ENCODE data around the gene UGT3A1. TPM values are rescaled to one million over a fixed set of nuclear protein-coding genes. Genes with fewer than 3 reads are reported as not detected.
"Not testable (repeated sequence)": the region's sequence is repeated elsewhere in the genome, so short reads cannot be mapped to it uniquely, and the experiment has no call there.

Gene UGT3A1
- total RNA-seq: under 0.01 TPM

GRCh38 chr5:35990941-35991611, at the start of gene UGT3A1:
Gene UGT3A1 (minus strand): TSS chr5:35991390. CDS start chr5:35991240, 150 bp downstream.
- Histone ChIP-seq H3K27me3 (ENCODE audit: insufficient read depth, low read length) (peaks cover 3% of the 10 kb centered on the region), H3K4me1 (ENCODE audit: insufficient read depth, low read length) (no peaks in the 10 kb centered on the region), H3K4me3 (ENCODE audit: low read length) (no peak within 1 kb of the TSS), H3K9me3 (ENCODE audit: low read depth, low read length) (no peaks in the 10 kb centered on the region)

- Histone ChIP-seq H3K4me3 (ENCODE audit: low read length) (no peak overlapping the region), H3K27me3 (ENCODE audit: insufficient read depth, low read length) (no peaks in the 10 kb centered on the region), H3K9me3 (ENCODE audit: low read depth, low read length) (no peaks in the 10 kb centered on the region), H3K4me1 (ENCODE audit: insufficient read depth, low read length) (no peaks in the 10 kb centered on the region)
Observed at GRCh38 chr5:36035696-36036095, 44.5 kb upstream of the UGT3A1 start.

- not testable (repeated sequence) for H3K9me3 ChIP-seq (ENCODE audit: low read depth, low read length); H3K4me1 ChIP-seq (ENCODE audit: insufficient read depth, low read length); H3K27me3 ChIP-seq (ENCODE audit: insufficient read depth, low read length); H3K4me3 ChIP-seq (ENCODE audit: low read length)
Observed at GRCh38 chr5:36034536-36035134, 43.4 kb upstream of the UGT3A1 start.

- H3K27me3 ChIP-seq (ENCODE audit: insufficient read depth, low read length): no peaks in the 10 kb centered on the region
- H3K4me1 ChIP-seq (ENCODE audit: insufficient read depth, low read length): no peaks in the 10 kb centered on the region
- H3K4me3 ChIP-seq (ENCODE audit: low read length): no peak overlapping the region
- H3K9me3 ChIP-seq (ENCODE audit: low read depth, low read length): no peaks in the 10 kb centered on the region
Observed at GRCh38 chr5:36033486-36033885, 42.3 kb upstream of the UGT3A1 start.

GRCh38 chr5:36033047-36033446, 41.9 kb upstream of the UGT3A1 start:
- H3K27me3 ChIP-seq (ENCODE audit: insufficient read depth, low read length): no peaks in the 10 kb centered on the region
- H3K9me3 ChIP-seq (ENCODE audit: low read depth, low read length): no peaks in the 10 kb centered on the region
- H3K4me1 ChIP-seq (ENCODE audit: insufficient read depth, low read length): no peaks in the 10 kb centered on the region
- no peak overlapping the region for H3K4me3 ChIP-seq (ENCODE audit: low read length)

- no peaks in the 10 kb centered on the region for H3K27me3 ChIP-seq (ENCODE audit: insufficient read depth, low read length)
- H3K4me1 ChIP-seq (ENCODE audit: insufficient read depth, low read length): no peaks in the 10 kb centered on the region
- no peak overlapping the region for H3K4me3 ChIP-seq (ENCODE audit: low read length)
- H3K9me3 ChIP-seq (ENCODE audit: low read depth, low read length): no peaks in the 10 kb centered on the region
Observed at GRCh38 chr5:36031223-36031622, 40.0 kb upstream of the UGT3A1 start.

- no peaks in the 10 kb centered on the region for H3K4me1 ChIP-seq (ENCODE audit: insufficient read depth, low read length)
- no peaks in the 10 kb centered on the region for H3K27me3 ChIP-seq (ENCODE audit: insufficient read depth, low read length)
- no peak overlapping the region for H3K4me3 ChIP-seq (ENCODE audit: low read length)
- H3K9me3 ChIP-seq (ENCODE audit: low read depth, low read length): no peaks in the 10 kb centered on the region
Observed at GRCh38 chr5:36029914-36030313, 38.7 kb upstream of the UGT3A1 start.

GRCh38 chr5:36028816-36029465, 37.8 kb upstream of the UGT3A1 start:
- Histone ChIP-seq H3K4me1 (ENCODE audit: insufficient read depth, low read length) (no peaks in the 10 kb centered on the region), H3K9me3 (ENCODE audit: low read depth, low read length) (no peaks in the 10 kb centered on the region), H3K27me3 (ENCODE audit: insufficient read depth, low read length) (no peaks in the 10 kb centered on the region), H3K4me3 (ENCODE audit: low read length) (no peak overlapping the region)

GRCh38 chr5:36027711-36028110, 36.5 kb upstream of the UGT3A1 start:
- no peaks in the 10 kb centered on the region for H3K9me3 ChIP-seq (ENCODE audit: low read depth, low read length)
- no peaks in the 10 kb centered on the region for H3K27me3 ChIP-seq (ENCODE audit: insufficient read depth, low read length)
- no peak overlapping the region for H3K4me3 ChIP-seq (ENCODE audit: low read length)
- no peaks in the 10 kb centered on the region for H3K4me1 ChIP-seq (ENCODE audit: insufficient read depth, low read length)

GRCh38 chr5:36026706-36027465, 35.7 kb upstream of the UGT3A1 start:
- H3K27me3 ChIP-seq (ENCODE audit: insufficient read depth, low read length): no peaks in the 10 kb centered on the region

GRCh38 chr5:36022246-36022645, 31.1 kb upstream of the UGT3A1 start:
- H3K4me3 ChIP-seq (ENCODE audit: low read length); H3K9me3 ChIP-seq (ENCODE audit: low read depth, low read length); H3K4me1 ChIP-seq (ENCODE audit: insufficient read depth, low read length); H3K27me3 ChIP-seq (ENCODE audit: insufficient read depth, low read length): not testable (repeated sequence)

More at GRCh38 chr5:36026706-36027465, 35.7 kb upstream of the UGT3A1 start:
- Histone ChIP-seq H3K4me1 (ENCODE audit: insufficient read depth, low read length) (no peaks in the 10 kb centered on the region), H3K9me3 (ENCODE audit: low read depth, low read length) (no peaks in the 10 kb centered on the region), H3K4me3 (ENCODE audit: low read length) (no peak overlapping the region)

GRCh38 chr5:36019584-36019983, 28.4 kb upstream of the UGT3A1 start:
- H3K27me3 ChIP-seq (ENCODE audit: insufficient read depth, low read length); H3K4me3 ChIP-seq (ENCODE audit: low read length); H3K9me3 ChIP-seq (ENCODE audit: low read depth, low read length); H3K4me1 ChIP-seq (ENCODE audit: insufficient read depth, low read length): not testable (repeated sequence)

- H3K4me3 ChIP-seq (ENCODE audit: low read length): no peak overlapping the region
- peaks cover 5% of the 10 kb centered on the region for H3K9me3 ChIP-seq (ENCODE audit: low read depth, low read length)
- no peaks in the 10 kb centered on the region for H3K27me3 ChIP-seq (ENCODE audit: insufficient read depth, low read length)
- H3K4me1 ChIP-seq (ENCODE audit: insufficient read depth, low read length): no peaks in the 10 kb centered on the region
Observed at GRCh38 chr5:36017622-36018021, 26.4 kb upstream of the UGT3A1 start.

GRCh38 chr5:36017004-36017403, 25.8 kb upstream of the UGT3A1 start:
- no peaks in the 10 kb centered on the region for H3K4me1 ChIP-seq (ENCODE audit: insufficient read depth, low read length)
- H3K27me3 ChIP-seq (ENCODE audit: insufficient read depth, low read length): no peaks in the 10 kb centered on the region
- peaks cover 5% of the 10 kb centered on the region for H3K9me3 ChIP-seq (ENCODE audit: low read depth, low read length)
- no peak overlapping the region for H3K4me3 ChIP-seq (ENCODE audit: low read length)

- H3K4me3 ChIP-seq (ENCODE audit: low read length): no peak overlapping the region
- no peaks in the 10 kb centered on the region for H3K4me1 ChIP-seq (ENCODE audit: insufficient read depth, low read length)
- H3K9me3 ChIP-seq (ENCODE audit: low read depth, low read length): peaks cover 5% of the 10 kb centered on the region
- no peaks in the 10 kb centered on the region for H3K27me3 ChIP-seq (ENCODE audit: insufficient read depth, low read length)
Observed at GRCh38 chr5:36013182-36013581, 22.0 kb upstream of the UGT3A1 start.

Data from mononuclear cell (primary cell).